ENCODE data around the gene GPHN. TPM values are rescaled to one million over a fixed set of nuclear protein-coding genes. Genes with fewer than 3 reads are reported as not detected.

GPHN gene
- total and polyA plus RNA-seq, 10 of the 15 experiments (the other 5 are each of a cell fraction or from before 2014, with no cell fraction given), result 22.3 to 48.8 (median 33.1) TPM

DNA sequence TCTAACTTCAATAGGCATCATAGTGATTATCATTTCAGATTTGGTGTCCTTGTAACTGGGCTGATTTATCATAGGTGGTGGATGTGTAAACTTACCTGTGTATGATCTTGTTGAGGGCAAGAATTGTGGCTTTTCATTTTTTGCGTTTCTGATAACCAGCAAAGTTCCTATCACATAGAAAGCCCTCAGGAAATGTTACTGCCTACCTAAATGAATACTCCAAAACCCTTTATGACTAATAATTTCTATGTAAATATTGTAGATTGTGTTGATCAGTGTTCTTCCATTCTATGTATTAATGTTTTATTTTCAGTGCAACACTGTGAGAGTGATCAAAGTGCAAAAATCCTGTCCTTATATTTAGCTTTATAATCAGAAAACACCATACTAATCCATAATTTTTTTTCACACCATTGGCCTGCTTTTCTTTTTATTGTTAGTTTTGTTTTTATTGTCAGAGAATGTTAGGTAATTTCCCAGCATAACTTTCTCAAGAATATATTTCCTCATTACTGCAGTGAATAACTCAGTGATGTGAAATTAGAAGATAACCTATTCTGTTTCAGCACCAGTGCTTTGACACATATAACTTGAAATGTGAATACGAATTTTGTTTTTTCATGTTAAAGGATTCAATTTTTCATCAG is 94.1 kb downstream of the GPHN start (continued):
- TF ChIP-seq, protein P1, sequence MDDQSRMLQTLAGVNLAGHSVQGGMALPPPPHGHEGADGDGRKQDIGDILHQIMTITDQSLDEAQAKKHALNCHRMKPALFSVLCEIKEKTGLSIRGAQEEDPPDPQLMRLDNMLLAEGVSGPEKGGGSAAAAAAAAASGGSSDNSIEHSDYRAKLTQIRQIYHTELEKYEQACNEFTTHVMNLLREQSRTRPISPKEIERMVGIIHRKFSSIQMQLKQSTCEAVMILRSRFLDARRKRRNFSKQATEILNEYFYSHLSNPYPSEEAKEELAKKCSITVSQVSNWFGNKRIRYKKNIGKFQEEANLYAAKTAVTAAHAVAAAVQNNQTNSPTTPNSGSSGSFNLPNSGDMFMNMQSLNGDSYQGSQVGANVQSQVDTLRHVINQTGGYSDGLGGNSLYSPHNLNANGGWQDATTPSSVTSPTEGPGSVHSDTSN (IDR thresholded peaks at IDR 0.05; ENCODE audit: insufficient replicate concordance, low read depth, low read length), result no peak
- TF ChIP-seq RUNX3 (IDR thresholded peaks at IDR 0.05; ENCODE audit: low read length), result peak; percentile 51
- TF ChIP-seq JUNB (IDR thresholded peaks at IDR 0.05), result peak; percentile 89
- TF ChIP-seq ZNF384 (IDR thresholded peaks at IDR 0.05; ENCODE audit: borderline replicate concordance, low read depth, low read length), result peak; percentile 32; the same call in 1 of the 2 replicates
- TF ChIP-seq TCF3 (IDR thresholded peaks at IDR 0.05; ENCODE audit: borderline replicate concordance, insufficient read depth, low read depth, low read length), result no peak
- TF ChIP-seq, protein P2, sequence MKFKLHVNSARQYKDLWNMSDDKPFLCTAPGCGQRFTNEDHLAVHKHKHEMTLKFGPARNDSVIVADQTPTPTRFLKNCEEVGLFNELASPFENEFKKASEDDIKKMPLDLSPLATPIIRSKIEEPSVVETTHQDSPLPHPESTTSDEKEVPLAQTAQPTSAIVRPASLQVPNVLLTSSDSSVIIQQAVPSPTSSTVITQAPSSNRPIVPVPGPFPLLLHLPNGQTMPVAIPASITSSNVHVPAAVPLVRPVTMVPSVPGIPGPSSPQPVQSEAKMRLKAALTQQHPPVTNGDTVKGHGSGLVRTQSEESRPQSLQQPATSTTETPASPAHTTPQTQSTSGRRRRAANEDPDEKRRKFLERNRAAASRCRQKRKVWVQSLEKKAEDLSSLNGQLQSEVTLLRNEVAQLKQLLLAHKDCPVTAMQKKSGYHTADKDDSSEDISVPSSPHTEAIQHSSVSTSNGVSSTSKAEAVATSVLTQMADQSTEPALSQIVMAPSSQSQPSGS (IDR thresholded peaks at IDR 0.05; ENCODE audit: low read length), result peak; percentile 67; the same call in 1 of the 2 replicates
- TF ChIP-seq ASH2L (IDR thresholded peaks at IDR 0.05; ENCODE audit: borderline replicate concordance, low read depth), result no peak
- TF ChIP-seq KDM1A (IDR thresholded peaks at IDR 0.05; ENCODE audit: borderline replicate concordance), result no peak
- no peak for TF ChIP-seq TBL1XR1 (IDR thresholded peaks at IDR 0.05; ENCODE audit: low read depth, low read length)
- no peak for TF ChIP-seq CHD2 (IDR thresholded peaks at IDR 0.05; ENCODE audit: borderline replicate concordance, low read depth, low read length)
- TF ChIP-seq HDAC6 (IDR thresholded peaks at IDR 0.05; ENCODE audit: unreplicated experiment), result no peak
- TF ChIP-seq, protein P3, sequence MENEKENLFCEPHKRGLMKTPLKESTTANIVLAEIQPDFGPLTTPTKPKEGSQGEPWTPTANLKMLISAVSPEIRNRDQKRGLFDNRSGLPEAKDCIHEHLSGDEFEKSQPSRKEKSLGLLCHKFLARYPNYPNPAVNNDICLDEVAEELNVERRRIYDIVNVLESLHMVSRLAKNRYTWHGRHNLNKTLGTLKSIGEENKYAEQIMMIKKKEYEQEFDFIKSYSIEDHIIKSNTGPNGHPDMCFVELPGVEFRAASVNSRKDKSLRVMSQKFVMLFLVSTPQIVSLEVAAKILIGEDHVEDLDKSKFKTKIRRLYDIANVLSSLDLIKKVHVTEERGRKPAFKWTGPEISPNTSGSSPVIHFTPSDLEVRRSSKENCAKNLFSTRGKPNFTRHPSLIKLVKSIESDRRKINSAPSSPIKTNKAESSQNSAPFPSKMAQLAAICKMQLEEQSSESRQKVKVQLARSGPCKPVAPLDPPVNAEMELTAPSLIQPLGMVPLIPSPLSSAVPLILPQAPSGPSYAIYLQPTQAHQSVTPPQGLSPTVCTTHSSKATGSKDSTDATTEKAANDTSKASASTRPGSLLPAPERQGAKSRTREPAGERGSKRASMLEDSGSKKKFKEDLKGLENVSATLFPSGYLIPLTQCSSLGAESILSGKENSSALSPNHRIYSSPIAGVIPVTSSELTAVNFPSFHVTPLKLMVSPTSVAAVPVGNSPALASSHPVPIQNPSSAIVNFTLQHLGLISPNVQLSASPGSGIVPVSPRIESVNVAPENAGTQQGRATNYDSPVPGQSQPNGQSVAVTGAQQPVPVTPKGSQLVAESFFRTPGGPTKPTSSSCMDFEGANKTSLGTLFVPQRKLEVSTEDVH (IDR thresholded peaks at IDR 0.05; ENCODE audit: low read depth, partially characterized antibody), result no peak
- TF ChIP-seq TARDBP (IDR thresholded peaks at IDR 0.05; ENCODE audit: borderline replicate concordance), result no peak
- no peak for TF ChIP-seq POLR2A (IDR thresholded peaks at IDR 0.05; ENCODE audit: low read depth, low read length)
- TF ChIP-seq, protein P4, sequence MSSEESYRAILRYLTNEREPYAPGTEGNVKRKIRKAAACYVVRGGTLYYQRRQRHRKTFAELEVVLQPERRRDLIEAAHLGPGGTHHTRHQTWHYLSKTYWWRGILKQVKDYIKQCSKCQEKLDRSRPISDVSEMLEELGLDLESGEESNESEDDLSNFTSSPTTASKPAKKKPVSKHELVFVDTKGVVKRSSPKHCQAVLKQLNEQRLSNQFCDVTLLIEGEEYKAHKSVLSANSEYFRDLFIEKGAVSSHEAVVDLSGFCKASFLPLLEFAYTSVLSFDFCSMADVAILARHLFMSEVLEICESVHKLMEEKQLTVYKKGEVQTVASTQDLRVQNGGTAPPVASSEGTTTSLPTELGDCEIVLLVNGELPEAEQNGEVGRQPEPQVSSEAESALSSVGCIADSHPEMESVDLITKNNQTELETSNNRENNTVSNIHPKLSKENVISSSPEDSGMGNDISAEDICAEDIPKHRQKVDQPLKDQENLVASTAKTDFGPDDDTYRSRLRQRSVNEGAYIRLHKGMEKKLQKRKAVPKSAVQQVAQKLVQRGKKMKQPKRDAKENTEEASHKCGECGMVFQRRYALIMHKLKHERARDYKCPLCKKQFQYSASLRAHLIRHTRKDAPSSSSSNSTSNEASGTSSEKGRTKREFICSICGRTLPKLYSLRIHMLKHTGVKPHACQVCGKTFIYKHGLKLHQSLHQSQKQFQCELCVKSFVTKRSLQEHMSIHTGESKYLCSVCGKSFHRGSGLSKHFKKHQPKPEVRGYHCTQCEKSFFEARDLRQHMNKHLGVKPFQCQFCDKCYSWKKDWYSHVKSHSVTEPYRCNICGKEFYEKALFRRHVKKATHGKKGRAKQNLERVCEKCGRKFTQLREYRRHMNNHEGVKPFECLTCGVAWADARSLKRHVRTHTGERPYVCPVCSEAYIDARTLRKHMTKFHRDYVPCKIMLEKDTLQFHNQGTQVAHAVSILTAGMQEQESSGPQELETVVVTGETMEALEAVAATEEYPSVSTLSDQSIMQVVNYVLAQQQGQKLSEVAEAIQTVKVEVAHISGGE (CRISPR knock-in tag; IDR thresholded peaks at IDR 0.05), result no peak
- peak; percentile 21; the same call in 1 of the 2 replicates for TF ChIP-seq ATF7 (IDR thresholded peaks at IDR 0.05; ENCODE audit: low read depth)
- no peak for TF ChIP-seq ESRRA (IDR thresholded peaks at IDR 0.05; ENCODE audit: low read length)
- TF ChIP-seq, protein P5, sequence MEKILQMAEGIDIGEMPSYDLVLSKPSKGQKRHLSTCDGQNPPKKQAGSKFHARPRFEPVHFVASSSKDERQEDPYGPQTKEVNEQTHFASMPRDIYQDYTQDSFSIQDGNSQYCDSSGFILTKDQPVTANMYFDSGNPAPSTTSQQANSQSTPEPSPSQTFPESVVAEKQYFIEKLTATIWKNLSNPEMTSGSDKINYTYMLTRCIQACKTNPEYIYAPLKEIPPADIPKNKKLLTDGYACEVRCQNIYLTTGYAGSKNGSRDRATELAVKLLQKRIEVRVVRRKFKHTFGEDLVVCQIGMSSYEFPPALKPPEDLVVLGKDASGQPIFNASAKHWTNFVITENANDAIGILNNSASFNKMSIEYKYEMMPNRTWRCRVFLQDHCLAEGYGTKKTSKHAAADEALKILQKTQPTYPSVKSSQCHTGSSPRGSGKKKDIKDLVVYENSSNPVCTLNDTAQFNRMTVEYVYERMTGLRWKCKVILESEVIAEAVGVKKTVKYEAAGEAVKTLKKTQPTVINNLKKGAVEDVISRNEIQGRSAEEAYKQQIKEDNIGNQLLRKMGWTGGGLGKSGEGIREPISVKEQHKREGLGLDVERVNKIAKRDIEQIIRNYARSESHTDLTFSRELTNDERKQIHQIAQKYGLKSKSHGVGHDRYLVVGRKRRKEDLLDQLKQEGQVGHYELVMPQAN (conservative IDR thresholded peaks at IDR 0.05), result no peak
